HUES64 (cell line): ENCODE measurements around the gene CES4A.

Source experiments
- H3K27ac ChIP-seq: 2 replicates; pipeline ENCODE4 v1.7.0; 2013; ENCODE audit warnings: low read depth, low read length, inconsistent platforms
- H3K27me3 ChIP-seq: 2 replicates; pipeline ENCODE4 v1.6.1; 2013; ENCODE audit warnings: mild to moderate bottlenecking, low read length; ENCODE audit not compliant: insufficient read depth
- H3K36me3 ChIP-seq: 2 replicates; pipeline ENCODE4 v1.6.1; 2013; ENCODE audit warnings: mild to moderate bottlenecking, low read length; ENCODE audit not compliant: insufficient read depth
- H3K4me1 ChIP-seq: 2 replicates; pipeline ENCODE4 v1.6.1; 2013; ENCODE audit warnings: mild to moderate bottlenecking, low read length, moderate library complexity; ENCODE audit not compliant: insufficient read depth
- H3K4me3 ChIP-seq: 2 replicates; pipeline ENCODE4 v1.5.1; 2013; ENCODE audit warnings: mild to moderate bottlenecking, low read length, moderate library complexity
- H3K9ac ChIP-seq: 2 replicates; pipeline ENCODE4 v1.6.1; 2013; ENCODE audit warnings: mild to moderate bottlenecking, low read depth, low read length
- H3K9me3 ChIP-seq: 2 replicates; pipeline ENCODE4 v1.6.1; 2013; ENCODE audit warnings: low read depth, low read length; ENCODE audit not compliant: insufficient read depth
- WGBS: fragments of 150-250, 120-280 bp; methylation state at CpG from one replicate; pipeline ENCODE4 v1.1.7; 2013; ENCODE audit warnings: missing lambda C conversion rate; 5-methylcytosine and 5-hydroxymethylcytosine counted together

Gene CES4A

GRCh38 chr16:67024384-67025209 lies 36.2 kb downstream of the CES4A start:
- no peak overlapping the region for H3K27ac ChIP-seq
- no peaks in the 10 kb centered on the region; the same call in 1 of the 2 replicates for H3K27me3 ChIP-seq
- no peak overlapping the region for H3K9ac ChIP-seq
- no peaks in the 10 kb centered on the region for H3K9me3 ChIP-seq
- no peak overlapping the region for H3K4me3 ChIP-seq
- WGBS, result 62% methylated on average over 3 of the region's 4 CpGs
- no peaks in the 10 kb centered on the region for H3K36me3 ChIP-seq
- H3K4me1 ChIP-seq, result peaks cover 3% of the 10 kb centered on the region; the same call in 1 of the 2 replicates

GRCh38 chr16:67025210-67025550 lies 36.8 kb downstream of the CES4A start:
- Histone ChIP-seq H3K4me1 (peaks cover 3% of the 10 kb centered on the region; the same call in 1 of the 2 replicates), H3K36me3 (no peaks in the 10 kb centered on the region), H3K4me3 (no peak overlapping the region), H3K9me3 (no peaks in the 10 kb centered on the region), H3K27ac (no peak overlapping the region), H3K27me3 (peaks cover 5% of the 10 kb centered on the region), H3K9ac (no peak overlapping the region)

- H3K4me3 ChIP-seq, result no peak overlapping the region
- H3K9ac ChIP-seq, result no peak overlapping the region
- no peak overlapping the region for H3K27ac ChIP-seq
- H3K27me3 ChIP-seq, result peaks cover 6% of the 10 kb centered on the region
- no peaks in the 10 kb centered on the region for H3K9me3 ChIP-seq
- 97% methylated on average over 4 of the region's 4 CpGs for WGBS
- peaks cover 3% of the 10 kb centered on the region; the same call in 1 of the 2 replicates for H3K4me1 ChIP-seq
- peaks cover 3% of the 10 kb centered on the region; the same call in 1 of the 2 replicates for H3K36me3 ChIP-seq
Measured at GRCh38 chr16:67026570-67026969, 38.2 kb downstream of the CES4A start.

GRCh38 chr16:67027046-67027445 lies 38.7 kb downstream of the CES4A start:
- no peaks in the 10 kb centered on the region for H3K9me3 ChIP-seq
- WGBS, result 92% methylated on average over 6 of the region's 6 CpGs
- H3K4me1 ChIP-seq, result peaks cover 3% of the 10 kb centered on the region; the same call in 1 of the 2 replicates
- peaks cover 6% of the 10 kb centered on the region for H3K27me3 ChIP-seq
- H3K27ac ChIP-seq, result no peak overlapping the region
- no peak overlapping the region for H3K9ac ChIP-seq
- H3K4me3 ChIP-seq, result no peak overlapping the region
- H3K36me3 ChIP-seq, result peaks cover 4% of the 10 kb centered on the region; the same call in 1 of the 2 replicates

GRCh38 chr16:67028167-67028695 lies 39.8 kb downstream of the CES4A start:
- no peaks in the 10 kb centered on the region for H3K9me3 ChIP-seq
- H3K27me3 ChIP-seq, result peaks cover 6% of the 10 kb centered on the region
- H3K9ac ChIP-seq, result peak overlapping the region; percentile 89
- H3K27ac ChIP-seq, result peak overlapping the region; percentile 65; the same call in 1 of the 2 replicates
- peaks cover 11% of the 10 kb centered on the region; the same call in 1 of the 2 replicates for H3K36me3 ChIP-seq
- 53% methylated on average over 10 of the region's 10 CpGs for WGBS
- peak overlapping the region; percentile 74 for H3K4me3 ChIP-seq
- H3K4me1 ChIP-seq, result peaks cover 3% of the 10 kb centered on the region; the same call in 1 of the 2 replicates

GRCh38 chr16:67028696-67029253 lies 40.4 kb downstream of the CES4A start, which contains the start of gene CBFB:
Gene CBFB (plus strand): TSS chr16:67029149. CDS start chr16:67029408, 259 bp downstream.
- Histone ChIP-seq H3K9me3 (no peaks in the 10 kb centered on the region), H3K27ac (peak within 1 kb of the TSS; percentile 65), H3K9ac (peak within 1 kb of the TSS; percentile 92), H3K4me3 (peak within 1 kb of the TSS; percentile 86), H3K36me3 (peaks cover 11% of the 10 kb centered on the region; the same call in 1 of the 2 replicates), H3K4me1 (peaks cover 3% of the 10 kb centered on the region; the same call in 1 of the 2 replicates), H3K27me3 (peaks cover 6% of the 10 kb centered on the region)
- WGBS, result 1% methylated on average over 60 of the region's 69 CpGs

- H3K27ac ChIP-seq, result peak overlapping the region; percentile 60
Measured at GRCh38 chr16:67029254-67030096, 41.1 kb downstream of the CES4A start.

GRCh38 chr16:67030221-67030962 lies 42.0 kb downstream of the CES4A start:
- 72% methylated on average over 16 of the region's 18 CpGs for WGBS
- Histone ChIP-seq H3K27me3 (peaks cover 6% of the 10 kb centered on the region), H3K4me1 (peaks cover 3% of the 10 kb centered on the region; the same call in 1 of the 2 replicates), H3K36me3 (peaks cover 21% of the 10 kb centered on the region; the same call in 1 of the 2 replicates), H3K4me3 (peak overlapping the region; percentile 86), H3K27ac (no peak overlapping the region), H3K9ac (peak overlapping the region; percentile 92; the same call in 1 of the 2 replicates), H3K9me3 (no peaks in the 10 kb centered on the region)

More at GRCh38 chr16:67029254-67030096, 41.1 kb downstream of the CES4A start:
- Histone ChIP-seq H3K4me3 (peak overlapping the region; percentile 86), H3K9me3 (no peaks in the 10 kb centered on the region), H3K27me3 (peaks cover 6% of the 10 kb centered on the region), H3K4me1 (peaks cover 3% of the 10 kb centered on the region; the same call in 1 of the 2 replicates), H3K36me3 (peaks cover 16% of the 10 kb centered on the region; the same call in 1 of the 2 replicates), H3K9ac (peak overlapping the region; percentile 92)
- WGBS, result under 1% methylated on average over 123 of the region's 123 CpGs

- no peaks in the 10 kb centered on the region for H3K9me3 ChIP-seq
- 96% methylated on average over 4 of the region's 4 CpGs for WGBS
- H3K4me3 ChIP-seq, result no peak overlapping the region
- H3K36me3 ChIP-seq, result peaks cover 43% of the 10 kb centered on the region
- H3K9ac ChIP-seq, result no peak overlapping the region
- no peaks in the 10 kb centered on the region for H3K4me1 ChIP-seq
- no peak overlapping the region for H3K27ac ChIP-seq
- peaks cover 6% of the 10 kb centered on the region for H3K27me3 ChIP-seq
Measured at GRCh38 chr16:67034487-67034886, 46.1 kb downstream of the CES4A start.

- no peaks in the 10 kb centered on the region for H3K27me3 ChIP-seq
- no peak overlapping the region for H3K9ac ChIP-seq
- peaks cover 51% of the 10 kb centered on the region for H3K36me3 ChIP-seq
- no peaks in the 10 kb centered on the region for H3K9me3 ChIP-seq
- no peaks in the 10 kb centered on the region for H3K4me1 ChIP-seq
- H3K4me3 ChIP-seq, result no peak overlapping the region
- WGBS, result 83% methylated on average over 1 of the region's 1 CpG
- H3K27ac ChIP-seq, result no peak overlapping the region
Measured at GRCh38 chr16:67035364-67035763, 47.0 kb downstream of the CES4A start.
